IMR-90 (cell line): ENCODE results near the gene NRIP3. TPM values are rescaled to one million over a fixed set of nuclear protein-coding genes. Genes with fewer than 3 reads are reported as not detected.

Experiments used
- ATAC-seq: fragments of 200-7000 bp; cut with Tn5 transposase; 2 replicates; pipeline ENCODE4 v1.9.1; 2020; ENCODE audit warnings: low read depth, mild to moderate bottlenecking, moderate library complexity
- BruUV-seq: library from RNA; stranded (reverse); fragments of 400-500 nt; replicated peaks from 2 replicates; lab custom pipeline; 2021; lab: Mats Ljungman, UMichigan
- CTCF ChIA-PET: fragments of 300-600 bp; formaldehyde crosslinking; extraction: SDS; loops from one replicate; lab custom pipeline; 2021; ENCODE audit warnings: antibody characterized with exemption; lab: Yijun Ruan, JAX
- POLR2A ChIA-PET: fragments of 300-600 bp; sonication (Branson Sonifier 250); formaldehyde crosslinking; loops from one replicate; lab custom pipeline; 2022; ENCODE audit warnings: antibody characterized with exemption; ENCODE audit not compliant: unreplicated experiment; lab: Charles Lee
- DNase-seq: peaks from one replicate; pipeline ENCODE4 v3.0.0; 2013
- H2AFZ ChIP-seq: replicated peaks from 2 replicates; pipeline ENCODE3; 2013; ENCODE audit warnings: low read length, mild to moderate bottlenecking; ENCODE audit not compliant: poor library complexity
- H2AK5ac ChIP-seq: 2 replicates; pipeline ENCODE4 v1.6.1; 2013; ENCODE audit warnings: low read depth, low read length, inconsistent platforms
- H2AK9ac ChIP-seq: replicated peaks from 2 replicates; pipeline ENCODE3; 2013; ENCODE audit warnings: mild to moderate bottlenecking, low read depth, low read length, moderate library complexity; ENCODE audit not compliant: poor library complexity
- H2BK120ac ChIP-seq: 2 replicates; pipeline ENCODE4 v1.6.1; 2013; ENCODE audit warnings: low read depth, low read length, inconsistent platforms
- H2BK15ac ChIP-seq: 3 replicates; pipeline ENCODE4 v1.6.1; 2013; ENCODE audit warnings: low read depth, low read length, inconsistent platforms
- H2BK20ac ChIP-seq: 2 replicates; pipeline ENCODE4 v1.6.1; 2013; ENCODE audit warnings: low read depth, mild to moderate bottlenecking, inconsistent platforms, low read length, moderate library complexity
- H2BK5ac ChIP-seq: 2 replicates; pipeline ENCODE4 v1.6.1; 2013; ENCODE audit warnings: mild to moderate bottlenecking, low read depth, low read length, inconsistent platforms; ENCODE audit not compliant: poor library complexity, severe bottlenecking
- H3K14ac ChIP-seq: replicated peaks from 2 replicates; pipeline ENCODE4 v1.6.1; 2013; ENCODE audit warnings: low read depth, low read length, inconsistent platforms
- H3K18ac ChIP-seq: 2 replicates; pipeline ENCODE4 v1.6.1; 2013; ENCODE audit warnings: low read depth, low read length, control low read depth
- H3K23ac ChIP-seq: 2 replicates; pipeline ENCODE4 v1.6.1; 2013; ENCODE audit warnings: low read depth, low read length, inconsistent platforms
- H3K27ac ChIP-seq: 2 replicates; pipeline ENCODE4 v1.5.1; 2013; ENCODE audit warnings: mild to moderate bottlenecking, control low read depth, low read length; ENCODE audit not compliant: insufficient read depth
- H3K27me3 ChIP-seq: 2 replicates; pipeline ENCODE4 v1.6.1; 2013; ENCODE audit warnings: low read length; ENCODE audit not compliant: control insufficient read depth, insufficient read depth
- H3K36me3 ChIP-seq: 2 replicates; pipeline ENCODE4 v1.6.1; 2013; ENCODE audit warnings: low read length, mixed read lengths; ENCODE audit not compliant: control insufficient read depth, insufficient read depth
- H3K4ac ChIP-seq: 2 replicates; pipeline ENCODE4 v1.6.1; 2013; ENCODE audit warnings: low read depth, low read length, inconsistent platforms
- H3K4me1 ChIP-seq: 2 replicates; pipeline ENCODE4 v1.6.1; 2013; ENCODE audit warnings: low read length, mixed read lengths; ENCODE audit not compliant: control insufficient read depth, insufficient read depth
- H3K4me2 ChIP-seq: 2 replicates; pipeline ENCODE4 v1.6.1; 2013; ENCODE audit warnings: low read depth, mild to moderate bottlenecking, control low read depth, low read length, moderate library complexity
- H3K4me3 ChIP-seq: 2 replicates; pipeline ENCODE4 v1.5.1; 2013; ENCODE audit warnings: low read depth, mild to moderate bottlenecking, control low read depth, low read length, moderate library complexity; ENCODE audit not compliant: insufficient read depth
- H3K56ac ChIP-seq: 2 replicates; pipeline ENCODE4 v1.6.1; 2013; ENCODE audit warnings: low read length, inconsistent platforms; ENCODE audit not compliant: insufficient read depth; ENCODE audit errors: extremely low read depth
- H3K79me1 ChIP-seq, 2 experiments: 2 replicates each; pipeline ENCODE4 v1.6.1; 2013; ENCODE audit warnings: low read length in 2 of 2, inconsistent platforms in 1 of 2, low read depth in 1 of 2
- H3K9ac ChIP-seq: 2 replicates; pipeline ENCODE4 v1.6.1; 2013; ENCODE audit warnings: low read depth, low read length, control low read depth
- H3K9me1 ChIP-seq: 2 replicates; pipeline ENCODE4 v1.6.1; 2013; ENCODE audit warnings: low read length, inconsistent platforms; ENCODE audit not compliant: insufficient read depth
- H3K9me3 ChIP-seq: 2 replicates; pipeline ENCODE4 v1.6.1; 2013; ENCODE audit warnings: low read length; ENCODE audit not compliant: control insufficient read depth, insufficient read depth
- H4K20me1 ChIP-seq: 2 replicates; pipeline ENCODE4 v1.6.1; 2013; ENCODE audit warnings: low read length, inconsistent platforms; ENCODE audit not compliant: insufficient read depth
- H4K5ac ChIP-seq: 2 replicates; pipeline ENCODE4 v1.6.1; 2013; ENCODE audit warnings: mild to moderate bottlenecking, low read depth, low read length, control low read depth
- H4K8ac ChIP-seq, 2 experiments: 2 replicates each; pipeline ENCODE4 v1.6.1; 2013; ENCODE audit warnings: low read depth in 2 of 2, low read length in 2 of 2, control low read depth in 1 of 2, inconsistent platforms in 1 of 2
- H4K91ac ChIP-seq: 2 replicates; pipeline ENCODE4 v1.6.1; 2013; ENCODE audit warnings: low read depth, low read length, inconsistent platforms; ENCODE audit not compliant: insufficient read depth
- CEBPB ChIP-seq: IDR thresholded peaks from 2 replicates; pipeline ENCODE4 v1.6.1; 2012; ENCODE audit warnings: low read depth, low read length, improper control_type of control experiment
- MAZ ChIP-seq: IDR thresholded peaks from 2 replicates; pipeline ENCODE4 v1.6.1; 2012; ENCODE audit warnings: low read depth, mild to moderate bottlenecking, low read length, improper control_type of control experiment, moderate library complexity, borderline replicate concordance
- RAD21 ChIP-seq: IDR thresholded peaks from 2 replicates; pipeline ENCODE4 v1.6.1; 2012; ENCODE audit warnings: low read length, improper control_type of control experiment
- RFX5 ChIP-seq: IDR thresholded peaks from 2 replicates; pipeline ENCODE4 v1.8.0; 2012; ENCODE audit warnings: low read depth, mild to moderate bottlenecking, low read length, moderate library complexity
- USF2 ChIP-seq: fragments of 150-350 bp; IDR thresholded peaks from 2 replicates; pipeline ENCODE4 v1.6.1; 2017; ENCODE audit warnings: mild to moderate bottlenecking, antibody characterized with exemption, low read length, low read depth
- WGBS, 2 experiments: methylation state at CpG; one replicate each; pipeline versions ENCODE4 v1.1.5 to v1.1.7; 2013; ENCODE audit warnings: missing lambda C conversion rate in 2 of 2; ENCODE audit not compliant: insufficient read length in 1 of 2; ENCODE audit errors: extremely low coverage in 2 of 2; 5-methylcytosine and 5-hydroxymethylcytosine counted together
- dilution Hi-C: fragments of 300-500 bp; cut with HindIII; formaldehyde crosslinking; loops from one replicate; pipeline ENCODE4 v1.14.3; 2018; ENCODE audit warnings: low sequenced_read_pairs; ENCODE audit not compliant: unreplicated experiment
- in situ Hi-C: fragments of 300-500 bp; cut with MboI; formaldehyde crosslinking; loops from 3 replicates; pipeline ENCODE4 v1.14.3; 2019; ENCODE audit warnings: low sequenced_read_pairs, inconsistent platforms, mixed read lengths
- intact Hi-C: fragments of 100-400 bp; cut with micrococcal nuclease; formaldehyde crosslinking; loops from 2 replicates; pipeline ENCODE4 v1.10.0; 2022
- polyA plus RNA-seq, 3 experiments: library from polyadenylated mRNA; depleted of rRNA; stranded (reverse); fragments of >200 nt; gene quantifications; 2 replicates each; pipeline ENCODE4 v1.2.3, GENCODE V29; 2012; ENCODE audit warnings: low replicate concordance in 1 of 3
- total RNA-seq: library from RNA; depleted of rRNA; stranded (reverse); fragments of >200 nt; gene quantifications from 2 replicates; pipeline ENCODE4 v1.2.3, GENCODE V29; 2012

NRIP3 gene
- total and polyA plus RNA-seq, 2 of the 4 experiments (the other 2 are of a cell fraction), result 11.5 to 43.6 TPM

GRCh38 chr11:9046481-9046880 is 42.7 kb upstream of the NRIP3 start:
- no peak overlapping the region for H3K56ac ChIP-seq
- no peaks in the 10 kb centered on the region for H3K9me3 ChIP-seq
- BruUV-seq, result no TSS peak
- ATAC-seq, result no peak
- TF ChIP-seq USF2 (no peak), CEBPB (no peak), RFX5 (no peak), RAD21 (no peak), MAZ (no peak)
- WGBS, 2 experiments, result no CpG with 5 or more reads among the region's 4 CpGs
- no peaks in the 10 kb centered on the region for H3K36me3 ChIP-seq
- no peak overlapping the region for H4K8ac ChIP-seq
- H2BK120ac ChIP-seq, result no peak overlapping the region
- no peak overlapping the region for H3K27ac ChIP-seq
- no peak overlapping the region for H2BK20ac ChIP-seq
- H2AK9ac ChIP-seq, result no peak overlapping the region
- no peak overlapping the region for H2BK5ac ChIP-seq
- no peak overlapping the region for H4K91ac ChIP-seq
- H3K9ac ChIP-seq, result no peak overlapping the region
- peaks cover 9% of the 10 kb centered on the region; the same call in 1 of the 2 replicates for H3K4me1 ChIP-seq
- DNase-seq, result no peak
- dilution Hi-C loops, result no loop called here
- H3K27me3 ChIP-seq, result peaks cover 4% of the 10 kb centered on the region; the same call in 1 of the 2 replicates
- H3K9me1 ChIP-seq, result no peaks in the 10 kb centered on the region; the same call in 1 of the 2 replicates
- H2AFZ ChIP-seq, result no peak overlapping the region
- no peaks in the 10 kb centered on the region for H3K79me1 ChIP-seq
- no peak overlapping the region for H3K18ac ChIP-seq
- no peak overlapping the region for H3K4me3 ChIP-seq
- ChIA-PET POLR2A (no interaction called here), CTCF (no interaction called here)
- H4K5ac ChIP-seq, result no peak overlapping the region
- no peak overlapping the region for H3K14ac ChIP-seq
- in situ Hi-C loops, result no loop called here
- intact Hi-C loops, result no loop called here
- no peaks in the 10 kb centered on the region for H4K20me1 ChIP-seq
- H2BK15ac ChIP-seq, result no peak overlapping the region
- no peak overlapping the region for H3K4me2 ChIP-seq
- no peak overlapping the region for H3K4ac ChIP-seq
- H2AK5ac ChIP-seq, result no peak overlapping the region
- H3K23ac ChIP-seq, result no peak overlapping the region
